Tibial artery (tissue), 4 donors: ENCODE data around the gene ACBD4.

Experiments used
- DNase-seq, 2 donors: peaks; one replicate each; pipeline ENCODE4 v3.0.0-alpha.2; 2019
- H3K27ac ChIP-seq, 2 donors: fragments of 200-600 bp; sonication (generic) in 1 of 2; 1 replicate in 1 of 2; 2 replicates in 1 of 2; pipeline ENCODE4 v1.5.1; 2018 to 2019; ENCODE audit warnings: mild to moderate bottlenecking in 1 of 2
- H3K27me3 ChIP-seq, 2 donors: fragments of 200-600 bp; sonication (generic) in 1 of 2; one replicate each; pipeline versions ENCODE4 v1.5.1 to v1.6.0; 2016 to 2019
- H3K36me3 ChIP-seq, 3 donors: fragments of 200-600 bp; sonication (generic) in 2 of 3; one replicate each; pipeline ENCODE4 v1.5.1; 2016 to 2019; ENCODE audit warnings: mild to moderate bottlenecking in 2 of 3
- H3K4me1 ChIP-seq, 4 donors: fragments of 200-600 bp; sonication (generic) in 2 of 4; 1 replicate in 3 of 4; 2 replicates in 1 of 4; pipeline ENCODE4 v1.5.1; 2016 to 2019
- H3K4me3 ChIP-seq, 2 donors: fragments of 200-600 bp; sonication (generic) in 1 of 2; 1 replicate in 1 of 2; 2 replicates in 1 of 2; pipeline ENCODE4 v1.5.1; 2018 to 2019; ENCODE audit warnings: mild to moderate bottlenecking in 2 of 2
- H3K9me3 ChIP-seq, 3 donors: fragments of 200-600 bp; sonication (generic) in 1 of 3; one replicate each; pipeline ENCODE4 v1.5.1; 2016 to 2019
- CTCF ChIP-seq, 2 experiments: fragments of 200-600 bp in 1 of 2; fragments of 450-650 bp in 1 of 2; IDR thresholded peaks; one replicate each; pipeline ENCODE4 v1.5.1; 2017 to 2019; ENCODE audit warnings: antibody characterized with exemption in 2 of 2, mild to moderate bottlenecking in 1 of 2, moderate library complexity in 1 of 2
- intact Hi-C: fragments of 100-400 bp; cut with DNase I; formaldehyde crosslinking; loops from one replicate; pipeline ENCODE4 v1.15.0; 2023; ENCODE audit warnings: low total_unique reads

Gene ACBD4

DNA sequence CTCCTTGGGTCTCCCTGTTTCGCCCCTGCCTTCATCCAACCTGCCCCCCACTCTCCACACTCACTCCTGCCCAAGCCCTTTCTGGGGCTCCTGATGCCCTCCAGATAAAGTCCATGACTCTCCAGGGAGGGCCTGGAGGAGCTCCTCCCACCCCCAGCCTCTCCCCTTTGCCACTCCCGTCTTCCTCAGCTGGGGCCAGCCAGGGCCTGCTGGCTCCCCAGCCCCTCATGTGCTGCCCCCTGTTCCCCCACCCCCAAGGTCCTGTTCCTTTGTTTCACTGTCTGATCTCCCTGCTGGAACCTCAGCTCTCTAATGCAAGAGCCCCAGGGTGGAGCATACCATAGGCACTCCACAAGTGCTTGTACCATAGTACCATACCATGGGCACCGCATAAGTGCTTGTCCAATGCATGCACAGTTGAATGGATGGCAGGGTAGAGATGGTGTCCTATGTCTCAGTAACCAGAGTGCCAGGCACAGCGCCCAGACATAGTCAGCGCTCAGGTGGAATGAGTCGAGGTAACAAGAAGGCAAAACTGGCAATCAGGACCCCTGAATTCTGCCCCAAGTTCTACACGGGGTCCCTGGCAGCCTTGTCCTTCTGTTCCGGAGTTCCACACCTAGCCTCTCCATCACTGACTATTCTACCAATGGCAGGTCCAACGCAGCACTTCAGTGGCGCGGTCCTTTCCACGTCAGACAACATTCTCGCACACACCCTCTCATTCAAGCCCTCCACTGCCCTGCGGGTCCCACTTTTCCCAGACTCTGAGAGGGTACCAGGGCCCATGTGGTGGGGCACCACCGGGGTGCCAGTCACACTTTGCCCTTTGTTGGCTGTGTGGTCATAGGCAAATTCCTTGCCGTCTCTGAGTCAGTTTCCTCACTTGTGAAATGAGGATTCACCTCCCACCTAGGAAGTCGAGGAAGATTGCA lies 4.5 kb upstream of the ACBD4 start:
- H3K4me1 ChIP-seq, result peaks cover 0 to 60% (median 53%) of the 10 kb centered on the region in 4 donors
- H3K9me3 ChIP-seq, result no peaks in the 10 kb centered on the region
- DNase-seq, result peak in 1 of 2 donors; percentile 64
- intact Hi-C loops, result loop anchor here (5.0 kb wide), 2 partner anchors 34 to 214 kb away; partner anchors contain the start of gene GFAP
- H3K27ac ChIP-seq, result peak overlapping the region; percentile 98 to 99
- TF ChIP-seq CTCF (IDR thresholded peaks at IDR 0.05), result no peak
- H3K27me3 ChIP-seq, result no peaks in the 10 kb centered on the region
- no peaks in the 10 kb centered on the region for H3K36me3 ChIP-seq
- H3K4me3 ChIP-seq, result peak overlapping the region; percentile 70 to 94

- H3K27ac ChIP-seq, result peak overlapping the region; percentile 98 to 99
- peak overlapping the region; percentile 70 to 94 for H3K4me3 ChIP-seq
- no peaks in the 10 kb centered on the region for H3K27me3 ChIP-seq
- no peaks in the 10 kb centered on the region for H3K36me3 ChIP-seq
- peak in 1 of 2 donors; percentile 81 for DNase-seq
- peaks cover 6 to 68% (median 59%) of the 10 kb centered on the region in 4 donors for H3K4me1 ChIP-seq
- peak; percentile 83 to 90 for TF ChIP-seq CTCF (IDR thresholded peaks at IDR 0.05)
- no peaks in the 10 kb centered on the region for H3K9me3 ChIP-seq
- intact Hi-C loops, result loop anchor here (5.0 kb wide), 2 partner anchors 34 to 214 kb away; partner anchors contain the start of gene GFAP
These were observed 3.7 kb upstream of the ACBD4 start for GRCh38 chr17:45131616-45132319.

DNA sequence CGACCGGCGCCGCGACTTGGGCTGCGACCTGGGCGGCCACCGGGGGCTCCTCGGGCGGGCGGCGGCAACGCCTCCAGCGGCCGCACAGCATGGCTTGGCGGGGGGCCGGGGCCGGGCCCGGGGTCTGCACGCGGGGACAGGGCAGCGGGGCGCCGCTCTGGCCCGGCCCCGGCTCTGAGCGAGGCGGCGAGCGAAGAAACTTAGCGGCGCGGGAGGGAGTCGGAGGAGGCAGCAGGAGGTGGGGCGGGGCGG lies 3.2 kb upstream of the ACBD4 start, which contains the start of gene PLCD3:
TSS of gene PLCD3 (minus strand) at position 196 of the 252 bp plus-strand sequence. CDS start at position 91, 105 bp downstream.
- TF ChIP-seq CTCF (IDR thresholded peaks at IDR 0.05), result no peak
- Histone ChIP-seq H3K9me3 (no peaks in the 10 kb centered on the region), H3K4me3 (peak within 1 kb of the TSS; percentile 70 to 94), H3K27ac (peak within 1 kb of the TSS; percentile 98 to 99), H3K4me1 (peaks cover 6 to 68% (median 58%) of the 10 kb centered on the region in 4 donors), H3K36me3 (no peaks in the 10 kb centered on the region), H3K27me3 (no peaks in the 10 kb centered on the region)
- intact Hi-C loops, result loop anchor here (5.0 kb wide), 2 partner anchors 35 to 215 kb away; partner anchors contain the start of gene GFAP
- DNase-seq, result no peak

DNA sequence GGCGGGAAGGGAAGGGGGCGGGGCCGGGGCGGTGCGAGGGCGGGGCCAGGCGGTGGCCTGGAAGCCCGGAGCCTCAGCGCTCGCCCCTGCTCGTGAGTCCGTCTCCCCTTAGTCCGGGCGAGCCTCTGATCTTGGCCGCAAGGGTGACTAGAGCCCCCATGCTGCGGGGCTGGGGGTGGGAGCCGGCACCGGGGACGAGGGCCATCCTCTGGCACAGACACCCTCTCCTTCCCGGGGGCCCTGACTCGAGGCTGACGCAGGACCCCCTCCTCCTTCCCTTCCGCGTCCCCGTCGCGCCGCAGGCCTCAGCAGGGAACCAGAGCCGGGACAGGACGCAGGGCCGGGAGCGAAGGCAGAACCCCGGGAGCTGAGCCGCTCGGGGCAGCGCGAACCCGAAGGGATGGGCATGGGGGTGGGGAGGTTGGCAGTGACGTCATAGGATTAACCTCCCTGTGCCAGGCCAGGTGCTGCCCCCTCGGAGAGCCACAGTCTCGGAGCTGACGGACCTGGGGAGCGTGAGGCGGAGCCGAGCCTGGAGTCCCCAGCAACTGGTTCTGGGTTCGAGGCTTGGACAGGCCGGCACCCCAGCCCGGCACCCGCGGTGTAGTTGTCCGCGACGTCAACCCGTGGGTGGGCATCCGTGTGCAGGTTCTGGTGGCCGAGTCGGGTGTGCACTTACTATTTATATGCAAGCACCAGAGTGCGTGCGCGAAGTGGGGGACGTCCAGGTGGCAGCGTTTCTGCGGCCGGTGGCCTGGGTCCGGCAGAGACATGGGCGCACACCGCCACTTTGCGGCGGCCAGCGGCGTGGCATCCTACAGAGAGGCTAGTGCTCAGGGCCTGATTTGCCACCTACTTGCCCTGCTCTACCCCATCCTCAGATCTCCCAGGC lies 2.7 kb upstream of the ACBD4 start:
- TF ChIP-seq CTCF (IDR thresholded peaks at IDR 0.05), result peak; percentile 88 to 93
- H3K36me3 ChIP-seq, result peaks cover 0 to 4% (median 2%) of the 10 kb centered on the region in 3 donors
- H3K4me3 ChIP-seq, result peak overlapping the region; percentile 70 to 94
- H3K9me3 ChIP-seq, result no peaks in the 10 kb centered on the region
- peak; percentile 88 to 92 for DNase-seq
- H3K27me3 ChIP-seq, result no peaks in the 10 kb centered on the region
- peaks cover 6 to 64% (median 52%) of the 10 kb centered on the region in 4 donors for H3K4me1 ChIP-seq
- H3K27ac ChIP-seq, result peak overlapping the region; percentile 98 to 99
- intact Hi-C loops, result loop anchor here (5.0 kb wide), 2 partner anchors 36 to 216 kb away; partner anchors contain the start of gene GFAP
